Activated B cell treated with CpG ODN at 0.5 μM for 24 hours (primary cell): ENCODE measurements around the gene SULT2A1. TPM values are rescaled to one million over a fixed set of nuclear protein-coding genes. Genes with fewer than 3 reads are reported as not detected.
"Not testable (repeated sequence)": the region's sequence is repeated elsewhere in the genome, so short reads cannot be mapped to it uniquely, and the experiment has no call there.

Experiments
- ATAC-seq: fragments of 200-7000 bp; cut with Tn5 transposase; one replicate; pipeline ENCODE4 v1.10.0; 2021; ENCODE audit warnings: low read depth, mild to moderate bottlenecking, moderate library complexity
- CTCF ChIA-PET: fragments of 350-600 bp; sonication (Branson Sonifier 250); formaldehyde crosslinking; loops from one replicate; lab custom pipeline; 2021; ENCODE audit warnings: antibody characterized with exemption; lab: Charles Lee
- POLR2A ChIA-PET: fragments of 350-600 bp; sonication (Branson Sonifier 250); formaldehyde crosslinking; loops from one replicate; lab custom pipeline; 2021; ENCODE audit warnings: antibody characterized with exemption; lab: Charles Lee
- DNase-seq: peaks from one replicate; pipeline ENCODE4 v3.0.0; 2022
- H3K27ac Mint-ChIP-seq: one replicate; pipeline ENCODE4 v1.8.0; 2020; ENCODE audit warnings: mixed read lengths
- H3K27me3 Mint-ChIP-seq: one replicate; pipeline ENCODE4 v1.8.0; 2021; ENCODE audit warnings: mixed read lengths
- H3K36me3 Mint-ChIP-seq: one replicate; pipeline ENCODE4 v1.8.0; 2021; ENCODE audit warnings: low read depth, mixed read lengths
- H3K4me1 Mint-ChIP-seq: one replicate; pipeline ENCODE4 v1.8.0; 2021; ENCODE audit warnings: mixed read lengths
- H3K4me3 Mint-ChIP-seq: one replicate; pipeline ENCODE4 v1.8.0; 2020; ENCODE audit warnings: mild to moderate bottlenecking, mixed read lengths
- H3K9me3 Mint-ChIP-seq: one replicate; pipeline ENCODE4 v1.8.0; 2020; ENCODE audit warnings: mixed read lengths
- intact Hi-C: fragments of 100-400 bp; cut with micrococcal nuclease; formaldehyde crosslinking; loops from one replicate; pipeline ENCODE4 v1.15.1; 2024
- total RNA-seq: library from RNA; stranded (reverse); gene quantifications from 2 replicates; pipeline ENCODE4 v1.2.3, GENCODE V29; 2022
- TF ChIP-seq, protein P1 (sequence below): fragments of 200-600 bp; IDR thresholded peaks from one replicate; pipeline ENCODE4 v1.8.0; 2022; ENCODE audit warnings: antibody characterized with exemption, mild to moderate bottlenecking

Gene SULT2A1, protein sequence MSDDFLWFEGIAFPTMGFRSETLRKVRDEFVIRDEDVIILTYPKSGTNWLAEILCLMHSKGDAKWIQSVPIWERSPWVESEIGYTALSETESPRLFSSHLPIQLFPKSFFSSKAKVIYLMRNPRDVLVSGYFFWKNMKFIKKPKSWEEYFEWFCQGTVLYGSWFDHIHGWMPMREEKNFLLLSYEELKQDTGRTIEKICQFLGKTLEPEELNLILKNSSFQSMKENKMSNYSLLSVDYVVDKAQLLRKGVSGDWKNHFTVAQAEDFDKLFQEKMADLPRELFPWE
- total RNA-seq: not detected in 2 replicates

DNA sequence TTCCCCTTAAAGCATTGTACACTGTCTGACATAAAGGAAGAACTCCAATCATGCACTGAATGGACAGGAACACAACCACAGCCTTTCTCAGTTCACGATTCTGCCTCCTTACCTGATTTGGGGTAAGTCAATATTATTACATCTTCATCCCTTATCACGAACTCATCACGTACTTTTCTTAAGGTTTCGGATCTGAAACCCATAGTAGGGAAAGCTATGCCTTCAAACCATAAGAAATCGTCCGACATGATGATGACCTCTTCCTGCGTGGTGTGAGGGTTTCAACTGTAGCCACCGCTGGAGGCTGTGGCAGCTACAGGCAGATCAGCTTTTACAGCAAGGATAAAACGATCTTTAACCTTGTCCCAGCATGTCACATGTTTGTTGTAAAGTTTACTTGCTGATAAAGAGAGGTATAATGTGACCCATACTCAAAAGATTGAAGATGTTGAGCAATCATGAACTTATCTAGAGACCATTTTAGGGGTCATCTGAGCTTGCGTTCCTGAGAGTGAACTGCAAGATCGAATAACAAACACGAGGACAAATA lies at the start of gene SULT2A1:
SULT2A1 (minus strand) TSS at position 306 of the 550 bp plus-strand sequence; CDS start at position 248, 58 bp downstream.
- Mint-ChIP-seq H3K36me3 (no peaks in the 10 kb centered on the region), H3K4me1 (no peaks in the 10 kb centered on the region), H3K27ac (no peak within 1 kb of the TSS), H3K27me3 (peaks cover 4% of the 10 kb centered on the region), H3K9me3 (no peaks in the 10 kb centered on the region), H3K4me3 (no peak within 1 kb of the TSS)
- ChIA-PET CTCF (no interaction called here), POLR2A (no interaction called here)
- TF ChIP-seq, protein P1, sequence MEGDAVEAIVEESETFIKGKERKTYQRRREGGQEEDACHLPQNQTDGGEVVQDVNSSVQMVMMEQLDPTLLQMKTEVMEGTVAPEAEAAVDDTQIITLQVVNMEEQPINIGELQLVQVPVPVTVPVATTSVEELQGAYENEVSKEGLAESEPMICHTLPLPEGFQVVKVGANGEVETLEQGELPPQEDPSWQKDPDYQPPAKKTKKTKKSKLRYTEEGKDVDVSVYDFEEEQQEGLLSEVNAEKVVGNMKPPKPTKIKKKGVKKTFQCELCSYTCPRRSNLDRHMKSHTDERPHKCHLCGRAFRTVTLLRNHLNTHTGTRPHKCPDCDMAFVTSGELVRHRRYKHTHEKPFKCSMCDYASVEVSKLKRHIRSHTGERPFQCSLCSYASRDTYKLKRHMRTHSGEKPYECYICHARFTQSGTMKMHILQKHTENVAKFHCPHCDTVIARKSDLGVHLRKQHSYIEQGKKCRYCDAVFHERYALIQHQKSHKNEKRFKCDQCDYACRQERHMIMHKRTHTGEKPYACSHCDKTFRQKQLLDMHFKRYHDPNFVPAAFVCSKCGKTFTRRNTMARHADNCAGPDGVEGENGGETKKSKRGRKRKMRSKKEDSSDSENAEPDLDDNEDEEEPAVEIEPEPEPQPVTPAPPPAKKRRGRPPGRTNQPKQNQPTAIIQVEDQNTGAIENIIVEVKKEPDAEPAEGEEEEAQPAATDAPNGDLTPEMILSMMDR: no peak
- ATAC-seq: no peak
- DNase-seq: no peak
- intact Hi-C loops: no loop called here

DNA sequence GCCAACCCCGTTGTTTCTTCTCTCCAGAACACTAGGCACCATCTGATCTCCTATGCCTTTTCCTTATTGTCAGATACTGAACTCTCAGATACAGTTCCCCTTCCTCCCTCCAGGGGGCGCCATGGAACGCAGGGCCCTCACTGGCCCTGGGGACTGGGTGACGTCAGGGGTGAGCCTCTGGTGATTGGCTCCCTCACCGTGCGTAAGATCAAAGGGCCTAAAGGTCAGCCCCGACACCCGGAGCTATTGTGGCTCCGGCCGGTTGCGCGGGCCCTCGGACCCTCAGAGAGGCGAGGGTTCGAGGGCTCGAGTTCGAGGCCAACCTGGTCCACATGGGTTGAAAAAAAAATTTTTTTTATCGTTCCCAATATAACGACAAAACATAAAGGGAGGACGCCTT lies 42.5 kb upstream of the SULT2A1 start:
- H3K4me3 Mint-ChIP-seq, DNase-seq, ATAC-seq, POLR2A ChIA-PET, CTCF ChIA-PET, H3K27ac Mint-ChIP-seq, H3K36me3 Mint-ChIP-seq, H3K4me1 Mint-ChIP-seq, H3K27me3 Mint-ChIP-seq, intact Hi-C loops, H3K9me3 Mint-ChIP-seq: not testable (repeated sequence)

DNA sequence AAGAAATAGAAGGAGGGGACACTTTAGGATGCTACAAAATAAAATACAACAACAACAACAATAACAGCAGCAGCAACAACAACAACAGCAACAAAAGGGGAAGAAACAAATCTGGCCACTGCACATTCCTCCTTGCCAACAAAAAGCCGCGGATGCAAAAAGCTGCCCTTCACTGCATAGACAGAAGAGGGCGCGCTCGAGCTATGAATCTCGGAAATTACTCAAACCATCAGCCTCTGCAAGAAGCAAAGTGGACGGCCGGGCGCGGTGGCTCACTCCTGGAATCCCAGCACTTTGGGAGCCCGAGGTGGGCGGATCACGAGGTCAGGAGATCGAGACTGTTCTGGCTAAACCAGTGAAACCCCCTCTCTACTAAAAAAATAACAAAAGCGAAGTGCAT lies 34.0 kb upstream of the SULT2A1 start:
- H3K4me3 Mint-ChIP-seq, ATAC-seq, H3K27ac Mint-ChIP-seq, H3K36me3 Mint-ChIP-seq, CTCF ChIA-PET, intact Hi-C loops, H3K9me3 Mint-ChIP-seq, POLR2A ChIA-PET, H3K27me3 Mint-ChIP-seq, H3K4me1 Mint-ChIP-seq: not testable (repeated sequence)
- DNase-seq: peak; percentile 74

DNA sequence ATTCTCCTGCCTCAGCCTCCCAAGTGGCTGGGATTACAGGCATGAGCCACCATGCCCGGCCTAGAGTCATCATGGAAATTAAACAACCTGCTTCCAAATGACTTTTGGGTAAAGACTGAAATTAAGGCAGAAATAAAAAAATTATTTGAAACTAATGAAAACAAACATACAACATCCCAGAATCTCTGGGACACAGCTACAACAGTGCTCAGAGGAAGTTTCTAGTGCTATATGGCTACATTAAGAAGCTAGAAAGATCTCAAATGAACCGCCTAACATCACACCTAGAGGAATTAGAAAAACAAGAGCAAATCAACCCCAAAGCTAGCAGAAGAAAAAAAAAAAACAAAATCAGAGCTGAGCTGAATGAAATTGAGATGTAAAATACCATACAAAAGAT lies 24.1 kb upstream of the SULT2A1 start:
- CTCF ChIA-PET, H3K9me3 Mint-ChIP-seq, H3K36me3 Mint-ChIP-seq, H3K27me3 Mint-ChIP-seq, H3K27ac Mint-ChIP-seq, intact Hi-C loops, H3K4me3 Mint-ChIP-seq, POLR2A ChIA-PET, DNase-seq, H3K4me1 Mint-ChIP-seq, ATAC-seq: not testable (repeated sequence)

DNA sequence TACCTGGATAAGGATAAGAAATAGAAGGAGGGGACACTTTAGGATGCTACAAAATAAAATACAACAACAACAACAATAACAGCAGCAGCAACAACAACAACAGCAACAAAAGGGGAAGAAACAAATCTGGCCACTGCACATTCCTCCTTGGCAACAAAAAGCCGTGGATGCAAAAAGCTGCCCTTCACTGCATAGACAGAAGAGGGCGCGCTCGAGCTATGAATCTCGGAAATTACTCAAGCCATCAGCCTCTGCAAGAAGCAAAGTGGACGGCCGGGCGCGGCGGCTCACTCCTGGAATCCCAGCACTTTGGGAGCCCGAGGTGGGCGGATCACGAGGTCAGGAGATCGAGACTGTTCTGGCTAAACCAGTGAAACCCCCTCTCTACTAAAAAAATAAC lies 23.2 kb upstream of the SULT2A1 start:
- H3K9me3 Mint-ChIP-seq, intact Hi-C loops, H3K27me3 Mint-ChIP-seq, H3K4me3 Mint-ChIP-seq, H3K27ac Mint-ChIP-seq, H3K4me1 Mint-ChIP-seq, POLR2A ChIA-PET, ATAC-seq, CTCF ChIA-PET, H3K36me3 Mint-ChIP-seq: not testable (repeated sequence)
- peak; percentile 56 for DNase-seq

DNA sequence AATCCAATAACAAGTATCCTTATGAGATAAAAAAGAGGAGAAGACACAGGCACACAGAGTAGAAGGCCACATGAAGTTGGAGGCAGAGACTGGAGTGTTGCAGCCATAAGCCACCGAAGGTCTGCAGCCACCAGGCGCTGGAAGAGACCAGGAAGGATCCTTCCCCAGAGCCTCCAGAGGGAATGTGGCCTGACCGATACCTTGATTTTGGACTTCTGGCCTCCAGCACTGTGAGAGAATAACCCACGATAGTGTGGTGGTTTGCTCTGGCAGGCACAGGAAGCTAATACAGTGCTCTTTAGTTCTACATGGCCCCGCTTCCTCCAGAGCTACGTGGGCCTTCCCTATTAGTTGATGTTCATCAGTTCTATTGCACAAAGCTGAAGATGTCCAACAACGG lies 15.3 kb upstream of the SULT2A1 start:
- H3K27me3 Mint-ChIP-seq: peaks cover 16% of the 10 kb centered on the region
- ChIA-PET CTCF (no interaction called here), POLR2A (no interaction called here)
- no peaks in the 10 kb centered on the region for H3K4me1 Mint-ChIP-seq
- H3K9me3 Mint-ChIP-seq: no peaks in the 10 kb centered on the region
- H3K27ac Mint-ChIP-seq: no peak overlapping the region
- H3K36me3 Mint-ChIP-seq: no peaks in the 10 kb centered on the region
- DNase-seq (no peak), ATAC-seq (no peak)
- H3K4me3 Mint-ChIP-seq: no peak overlapping the region
- intact Hi-C loops: no loop called here
- TF ChIP-seq, protein P1: no peak

DNA sequence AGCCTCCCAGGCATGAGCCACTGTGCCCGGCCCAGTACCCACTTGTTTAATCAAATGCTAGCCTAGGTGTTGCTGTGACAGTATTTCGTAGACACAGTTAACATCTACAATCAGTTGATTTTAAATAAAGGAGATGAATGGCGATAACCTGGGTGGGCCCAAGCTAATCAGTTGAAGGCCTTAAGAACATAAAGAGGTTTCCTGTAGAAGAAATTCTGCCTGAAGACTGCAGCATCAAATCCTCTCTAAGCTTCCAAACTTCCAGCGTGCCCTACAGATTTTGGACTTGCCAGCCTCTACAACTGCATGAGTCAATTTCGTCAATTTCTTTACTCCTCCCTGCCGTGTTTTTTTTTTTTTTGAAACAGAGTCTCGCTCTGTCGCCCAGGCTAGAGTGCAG lies 13.2 kb upstream of the SULT2A1 start:
- ChIA-PET CTCF (interaction anchor here (0.6 kb wide), 2 partner anchors 1307 to 1882 kb away, joined by 3 read pairs; no protein-coding TSS in a partner anchor), POLR2A (no interaction called here)
- Mint-ChIP-seq H3K4me1 (no peaks in the 10 kb centered on the region), H3K27ac (no peak overlapping the region), H3K27me3 (peaks cover 16% of the 10 kb centered on the region), H3K36me3 (no peaks in the 10 kb centered on the region), H3K4me3 (no peak overlapping the region), H3K9me3 (no peaks in the 10 kb centered on the region)
- ATAC-seq (no peak), DNase-seq (no peak)
- TF ChIP-seq, protein P1: no peak
- intact Hi-C loops: no loop called here
